GM21737 (cell line): ENCODE results near the gene MCOLN3.
A peak's percentile ranks its signal among the peaks of the same experiment; 100 is the strongest.
"Not testable (repeated sequence)": the region's sequence is repeated elsewhere in the genome, so short reads cannot be mapped to it uniquely, and the experiment has no call there.

Source experiments
- ATAC-seq: cut with Tn5 transposase; IDR thresholded peaks from one replicate; pipeline ENCODE4 v1.9.1; 2021; ENCODE audit warnings: mild to moderate bottlenecking, moderate library complexity; ENCODE audit not compliant: unreplicated experiment

The MCOLN3 gene

DNA sequence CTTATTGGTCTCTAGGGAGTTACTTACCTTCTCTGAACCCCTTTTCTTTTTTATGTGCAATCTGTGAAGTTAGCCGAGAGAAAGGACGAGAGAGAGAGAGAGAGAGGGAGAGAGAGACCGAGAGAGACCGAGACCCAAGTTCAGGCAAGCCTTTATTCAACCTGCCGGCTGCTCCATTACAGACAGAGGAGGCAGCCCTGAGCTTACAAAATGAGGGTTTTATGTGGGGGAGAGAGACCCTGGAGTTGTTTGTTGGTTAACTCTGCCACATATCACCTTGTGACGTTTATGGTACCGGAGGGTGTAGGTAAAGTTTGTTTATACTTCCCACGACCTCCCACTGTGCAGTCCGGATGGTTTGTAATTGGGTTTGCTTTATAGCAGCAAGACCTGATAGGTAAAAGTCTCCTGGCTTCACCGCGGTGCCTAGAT lies 1.5 kb upstream of the MCOLN3 start:
- ATAC-seq, result no peak

DNA sequence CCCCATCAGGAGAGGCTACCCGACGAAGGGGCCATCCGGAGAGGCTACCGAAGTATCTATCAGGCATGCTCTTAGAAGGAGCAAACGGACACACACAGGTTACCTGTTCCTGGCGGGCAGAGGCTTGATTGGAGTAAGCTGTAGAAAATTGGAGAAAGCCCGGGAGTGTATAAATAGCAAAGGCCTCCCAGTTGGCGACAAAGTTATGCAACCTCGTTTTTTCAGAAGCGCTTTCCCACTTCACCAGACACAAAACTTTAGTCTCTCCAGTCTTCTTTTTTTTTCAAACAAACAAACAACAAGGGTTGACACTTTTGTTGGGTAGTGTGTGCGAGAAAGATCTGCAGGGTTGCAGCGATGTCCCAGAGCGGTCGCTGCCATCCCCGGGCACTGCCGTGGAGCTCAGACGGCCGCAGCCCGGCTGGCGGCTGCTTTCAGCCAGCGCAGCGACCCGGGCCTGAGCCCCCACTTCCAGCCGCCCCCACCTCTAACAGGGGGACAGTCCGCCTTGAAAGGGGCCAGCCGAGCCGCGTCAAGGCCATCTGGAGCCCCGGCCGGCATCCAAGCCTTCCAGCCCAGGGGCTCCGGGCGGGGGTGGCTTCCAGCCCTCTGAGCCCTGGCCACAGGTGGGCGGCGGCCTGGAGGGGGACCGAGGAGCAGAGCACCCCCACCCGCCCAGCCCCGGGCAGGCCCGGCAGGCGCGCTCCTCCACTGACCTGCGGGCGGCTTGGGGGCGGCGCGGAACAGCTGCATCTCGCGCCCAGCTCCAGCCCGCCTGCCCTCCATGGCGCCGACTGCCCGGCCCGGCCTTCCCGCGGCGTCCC lies 616 bp downstream of the MCOLN3 start:
- peak; percentile 40 for ATAC-seq

DNA sequence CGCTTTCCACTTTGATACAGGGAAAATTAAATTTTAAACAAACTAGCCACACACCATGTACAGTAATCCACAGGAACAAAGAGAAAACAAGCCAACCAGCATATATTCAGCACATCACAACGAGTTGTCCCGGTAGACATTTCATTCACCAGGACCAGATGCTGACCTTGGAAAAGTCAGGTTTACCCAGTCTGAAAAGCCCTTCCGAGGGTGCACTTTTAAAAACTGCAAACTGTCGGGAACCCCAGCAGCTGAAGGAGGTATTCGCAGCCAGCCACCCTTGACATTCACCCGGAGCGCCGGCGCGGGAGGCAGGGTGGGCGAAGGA lies 1.2 kb downstream of the MCOLN3 start:
- ATAC-seq, result no peak

- no peak for ATAC-seq
These were observed 5.9 kb downstream of the MCOLN3 start for GRCh38 chr1:85042413-85042812.

- ATAC-seq, result no peak
These were observed 6.5 kb downstream of the MCOLN3 start for GRCh38 chr1:85041793-85042192.

GRCh38 chr1:85033221-85033620 lies 15.1 kb downstream of the MCOLN3 start:
- no peak for ATAC-seq

DNA sequence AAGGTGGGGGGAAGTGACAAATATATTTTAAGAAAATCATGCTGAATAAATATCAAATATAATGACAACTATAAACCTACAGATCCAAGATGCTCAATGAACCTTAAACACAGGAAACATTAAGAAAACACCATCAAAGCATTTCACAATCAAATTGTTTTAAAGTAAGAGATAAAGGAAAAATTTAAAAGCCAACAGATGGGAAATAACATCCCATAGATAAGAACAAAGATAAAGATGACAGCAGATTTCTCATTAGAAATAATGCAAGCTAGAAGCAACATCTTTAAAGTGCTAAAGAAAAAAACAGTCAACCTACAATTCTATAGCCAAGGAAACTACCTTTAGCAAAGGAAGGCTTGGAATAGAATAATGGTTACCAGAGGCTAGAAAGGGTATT lies 17.8 kb downstream of the MCOLN3 start:
- no peak for ATAC-seq

GRCh38 chr1:85028151-85028550 lies 20.1 kb downstream of the MCOLN3 start:
- ATAC-seq, result no peak

GRCh38 chr1:85027242-85027983 lies 20.9 kb downstream of the MCOLN3 start:
- no peak for ATAC-seq

GRCh38 chr1:85025940-85026339 lies 22.4 kb downstream of the MCOLN3 start:
- no peak for ATAC-seq

DNA sequence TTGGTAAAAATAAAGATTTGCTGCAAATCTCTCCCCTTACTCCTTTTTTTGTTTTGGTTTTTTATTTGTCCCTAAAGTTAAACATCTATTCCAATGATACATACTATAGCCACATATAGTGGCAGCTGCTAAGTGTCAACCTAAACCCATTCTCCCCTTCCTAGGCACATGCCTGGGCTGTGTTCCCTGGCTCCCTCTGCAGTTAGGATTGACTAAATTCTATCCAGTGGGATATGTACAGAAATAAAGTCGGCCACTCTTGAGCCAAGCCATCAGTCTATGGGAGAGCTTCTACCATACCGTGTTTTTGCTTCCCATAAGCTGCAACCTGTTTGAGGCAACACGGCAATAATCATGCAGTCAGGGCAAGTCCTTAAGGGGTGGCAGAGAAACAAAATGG lies 23.6 kb downstream of the MCOLN3 start:
- no peak for ATAC-seq

- no peak for ATAC-seq
These were observed 25.6 kb downstream of the MCOLN3 start for GRCh38 chr1:85022700-85023099.

- ATAC-seq, result no peak
These were observed 28.3 kb downstream of the MCOLN3 start for GRCh38 chr1:85019994-85020393.

DNA sequence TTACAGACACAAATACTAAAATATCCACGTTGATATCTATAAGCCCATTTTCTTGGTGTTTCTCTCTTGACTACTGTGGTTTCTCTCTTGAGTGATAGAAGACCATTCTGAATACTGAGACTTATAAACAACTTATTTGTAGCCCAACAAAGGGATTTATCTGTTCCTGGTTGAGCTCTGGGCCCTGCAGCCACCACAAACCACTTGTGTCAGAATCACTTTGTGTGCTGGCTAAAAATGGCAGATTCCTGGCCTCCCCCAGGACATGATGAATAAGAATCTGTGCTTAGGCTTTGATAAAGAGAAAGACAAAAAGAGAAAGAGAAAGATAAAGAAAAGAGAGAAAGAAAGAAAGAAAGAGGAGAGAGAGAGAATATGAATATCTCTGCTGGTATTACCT lies 32.5 kb downstream of the MCOLN3 start:
- no peak for ATAC-seq

- not testable (repeated sequence) for ATAC-seq
These were observed 42.7 kb downstream of the MCOLN3 start for GRCh38 chr1:85005641-85006040.

- no peak for ATAC-seq
These were observed 46.6 kb downstream of the MCOLN3 start for GRCh38 chr1:85001742-85002141.

DNA sequence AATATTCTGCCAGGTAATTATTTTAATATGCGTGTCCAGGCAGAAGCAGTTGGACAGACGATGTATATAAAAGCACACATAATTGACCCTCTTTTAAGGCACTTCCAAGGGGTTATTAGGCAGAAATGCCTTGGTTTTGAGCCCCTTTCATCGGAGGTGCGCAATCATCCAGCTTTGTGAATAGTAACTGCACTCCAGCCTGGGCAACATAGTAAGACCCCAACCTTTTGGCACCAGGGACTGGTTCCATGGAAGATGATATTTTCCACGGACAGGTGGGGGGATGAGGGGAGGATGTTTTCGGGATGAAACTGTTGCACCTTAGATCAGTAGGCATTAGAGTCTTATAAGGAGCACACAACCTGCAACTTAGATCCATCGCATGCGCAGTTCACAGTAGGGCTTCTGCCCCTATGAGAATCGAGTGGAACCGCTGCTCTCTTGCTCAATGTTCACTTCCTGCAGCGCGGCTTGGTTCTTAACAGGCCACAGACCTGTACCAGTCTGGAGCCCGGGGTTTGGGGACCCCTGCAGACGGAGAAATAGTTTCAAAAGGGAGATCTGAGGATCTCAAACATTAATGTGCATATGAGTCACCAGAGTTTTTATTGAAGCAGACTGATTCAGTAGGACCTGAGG lies 49.5 kb downstream of the MCOLN3 start:
- no peak for ATAC-seq

DNA sequence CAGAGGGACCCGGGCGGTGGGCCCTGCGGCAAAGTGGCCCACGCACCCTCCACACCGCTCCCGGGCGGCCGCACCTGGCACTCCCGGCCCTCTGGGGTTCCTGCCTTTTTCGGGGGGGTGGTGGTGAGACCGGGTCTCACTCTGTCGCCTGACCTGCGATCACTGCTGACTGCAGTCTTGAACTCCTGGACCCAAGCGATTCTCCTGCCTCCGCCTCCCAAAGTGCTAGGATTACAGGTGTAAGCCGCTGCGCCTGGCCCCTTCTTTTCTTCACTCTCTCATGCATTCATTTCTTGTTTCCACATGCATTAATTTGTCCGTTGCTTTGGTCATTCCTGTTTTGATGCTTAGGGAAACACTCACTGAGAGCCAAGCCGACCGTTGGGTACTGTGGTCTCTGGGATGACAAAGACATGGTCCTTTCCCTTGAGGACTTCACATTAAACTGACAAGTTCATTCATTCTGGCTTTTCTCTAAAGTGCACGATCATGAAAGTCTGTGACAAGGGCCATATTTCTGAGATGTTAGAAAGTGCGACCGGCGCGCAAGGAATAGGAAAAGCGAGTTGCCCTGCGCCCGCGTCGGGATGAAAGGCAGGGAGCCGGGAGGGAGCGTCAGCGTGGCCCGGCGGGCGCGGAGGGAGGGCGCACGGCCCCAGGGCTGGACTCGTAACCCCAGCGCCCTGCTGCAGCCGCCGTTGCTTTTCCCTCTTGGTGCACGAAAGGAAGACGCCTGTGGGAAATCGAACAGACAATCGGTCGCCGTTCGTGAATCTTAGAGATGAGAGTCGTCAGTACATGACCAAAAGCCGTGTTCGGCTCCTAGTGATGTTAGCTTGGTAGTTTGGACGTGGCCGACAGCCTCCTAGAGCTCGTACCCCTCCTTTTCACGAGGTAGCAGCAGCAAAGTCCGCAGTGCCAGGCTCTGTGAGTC lies 50.4 kb downstream of the MCOLN3 start:
- no peak for ATAC-seq

GRCh38 chr1:84996846-84997666 lies 51.2 kb downstream of the MCOLN3 start, which contains the start of gene MCOLN2:
Gene MCOLN2, minus strand, starts transcription at chr1:84997113. Its CDS starts 241 bp downstream, at chr1:84996872.
- ATAC-seq, result peak; percentile 47
